KOPT-K1 (cell line): ENCODE data around the gene PAXX.
A peak's percentile ranks its signal among the peaks of the same experiment; 100 is the strongest.

Experiments
- H3K27ac ChIP-seq: fragments of 200-600 bp; sonication (generic); 2 replicates; pipeline ENCODE4 v1.5.1; 2016; ENCODE audit warnings: antibody characterized with exemption, mild to moderate bottlenecking, low read depth, low read length; ENCODE audit not compliant: poor library complexity, severe bottlenecking
- H3K36me3 ChIP-seq: fragments of 200-600 bp; sonication (generic); 2 replicates; pipeline ENCODE4 v1.5.1; 2017; ENCODE audit warnings: antibody characterized with exemption, mild to moderate bottlenecking, low read length, moderate library complexity; ENCODE audit not compliant: insufficient read depth
- H3K9me3 ChIP-seq: fragments of 200-600 bp; sonication (generic); 2 replicates; pipeline ENCODE4 v1.5.1; 2017; ENCODE audit warnings: antibody characterized with exemption, low read length, mild to moderate bottlenecking; ENCODE audit not compliant: insufficient read depth, poor library complexity, severe bottlenecking

Gene PAXX

GRCh38 chr9:136950656-136951276 is 41.5 kb upstream of the PAXX start:
- Histone ChIP-seq H3K27ac (peak overlapping the region; percentile 70), H3K9me3 (no peaks in the 10 kb centered on the region)

GRCh38 chr9:136951541-136952320 is 40.5 kb upstream of the PAXX start, which contains the start of gene LCN12:
Gene LCN12 (plus strand): TSS chr9:136952273. CDS start chr9:136952328, 55 bp downstream.
- Histone ChIP-seq H3K9me3 (no peaks in the 10 kb centered on the region), H3K36me3 (no peaks in the 10 kb centered on the region), H3K27ac (no peak within 1 kb of the TSS)

More at GRCh38 chr9:136950656-136951276, 41.5 kb upstream of the PAXX start:
- H3K36me3 ChIP-seq, result no peaks in the 10 kb centered on the region

- Histone ChIP-seq H3K36me3 (no peaks in the 10 kb centered on the region), H3K27ac (no peak overlapping the region), H3K9me3 (no peaks in the 10 kb centered on the region)
Observed at GRCh38 chr9:136952321-136952850, 39.8 kb upstream of the PAXX start.

- no peak overlapping the region for H3K27ac ChIP-seq
- no peaks in the 10 kb centered on the region for H3K9me3 ChIP-seq
- no peaks in the 10 kb centered on the region for H3K36me3 ChIP-seq
Observed at GRCh38 chr9:136952876-136953770, 39.1 kb upstream of the PAXX start.

GRCh38 chr9:136953771-136954269 is 38.4 kb upstream of the PAXX start:
- no peaks in the 10 kb centered on the region for H3K9me3 ChIP-seq
- H3K27ac ChIP-seq, result no peak overlapping the region
- no peaks in the 10 kb centered on the region for H3K36me3 ChIP-seq

GRCh38 chr9:136954270-136955083 is 37.7 kb upstream of the PAXX start:
- Histone ChIP-seq H3K9me3 (no peaks in the 10 kb centered on the region), H3K27ac (no peak overlapping the region), H3K36me3 (no peaks in the 10 kb centered on the region)

- no peaks in the 10 kb centered on the region for H3K36me3 ChIP-seq
- no peaks in the 10 kb centered on the region for H3K9me3 ChIP-seq
- H3K27ac ChIP-seq, result no peak overlapping the region
Observed at GRCh38 chr9:136955202-136955942, 36.9 kb upstream of the PAXX start.

- H3K27ac ChIP-seq, result no peak overlapping the region
Observed at GRCh38 chr9:136955943-136956335, 36.3 kb upstream of the PAXX start.

GRCh38 chr9:136956604-136957003 is 35.6 kb upstream of the PAXX start:
- no peaks in the 10 kb centered on the region for H3K36me3 ChIP-seq
- no peak overlapping the region for H3K27ac ChIP-seq
- no peaks in the 10 kb centered on the region for H3K9me3 ChIP-seq

More at GRCh38 chr9:136955943-136956335, 36.3 kb upstream of the PAXX start:
- Histone ChIP-seq H3K9me3 (no peaks in the 10 kb centered on the region), H3K36me3 (no peaks in the 10 kb centered on the region)

GRCh38 chr9:136957461-136957860 is 34.8 kb upstream of the PAXX start:
- Histone ChIP-seq H3K27ac (no peak overlapping the region), H3K36me3 (no peaks in the 10 kb centered on the region), H3K9me3 (no peaks in the 10 kb centered on the region)

GRCh38 chr9:136957901-136958300 is 34.3 kb upstream of the PAXX start:
- Histone ChIP-seq H3K36me3 (no peaks in the 10 kb centered on the region), H3K27ac (no peak overlapping the region), H3K9me3 (no peaks in the 10 kb centered on the region)

- no peak overlapping the region for H3K27ac ChIP-seq
- H3K36me3 ChIP-seq, result no peaks in the 10 kb centered on the region
- H3K9me3 ChIP-seq, result no peaks in the 10 kb centered on the region
Observed at GRCh38 chr9:136958473-136958872, 33.7 kb upstream of the PAXX start.

- Histone ChIP-seq H3K27ac (no peak overlapping the region), H3K9me3 (no peaks in the 10 kb centered on the region), H3K36me3 (no peaks in the 10 kb centered on the region)
Observed at GRCh38 chr9:136958898-136959850, 33.0 kb upstream of the PAXX start.
